OCI-LY7 (cell line): Measurements from ENCODE around the gene PLVAP. TPM values are rescaled to one million over a fixed set of nuclear protein-coding genes. Genes with fewer than 3 reads are reported as not detected.

Source experiments
- BruUV-seq: library from RNA; stranded (reverse); fragments of 400-500 nt; replicated peaks from 2 replicates; lab custom pipeline; 2021; lab: Mats Ljungman, UMichigan
- CTCF ChIA-PET: fragments of 300-600 bp; sonication (Branson Sonifier 250); formaldehyde crosslinking; loops from one replicate; lab custom pipeline; 2022; ENCODE audit warnings: antibody characterized with exemption; ENCODE audit not compliant: unreplicated experiment; lab: Charles Lee
- POLR2A ChIA-PET: fragments of 300-600 bp; sonication (Branson Sonifier 250); formaldehyde crosslinking; loops from one replicate; lab custom pipeline; 2022; ENCODE audit warnings: antibody characterized with exemption; lab: Charles Lee
- DNase-seq: peaks from one replicate; pipeline ENCODE4 v3.0.0-alpha.2; 2015; ENCODE audit warnings: low spot score
- H2AFZ ChIP-seq: fragments of 200-600 bp; sonication (generic), shearing (Covaris generic); 2 replicates; pipeline ENCODE4 v1.6.1; 2014; ENCODE audit warnings: mild to moderate bottlenecking, antibody characterized with exemption, low read length, moderate library complexity
- H3K27ac ChIP-seq: fragments of 200-600 bp; sonication (generic); 2 replicates; pipeline ENCODE4 v1.5.1; 2014; ENCODE audit warnings: mixed run types, low read depth, mild to moderate bottlenecking, moderate library complexity, low read length, inconsistent platforms; ENCODE audit not compliant: poor library complexity, severe bottlenecking
- H3K36me3 ChIP-seq: fragments of 200-600 bp; sonication (generic); 2 replicates; pipeline ENCODE4 v1.6.1; 2014; ENCODE audit warnings: mild to moderate bottlenecking, antibody characterized with exemption, low read length, moderate library complexity, mixed read lengths; ENCODE audit not compliant: insufficient read depth
- H3K4me1 ChIP-seq: fragments of 200-600 bp; sonication (generic); 2 replicates; pipeline ENCODE4 v1.5.1; 2014; ENCODE audit warnings: mild to moderate bottlenecking, low read length; ENCODE audit not compliant: insufficient read depth, poor library complexity, severe bottlenecking
- H3K4me2 ChIP-seq: fragments of 200-600 bp; sonication (generic); 2 replicates; pipeline ENCODE4 v1.6.1; 2014; ENCODE audit warnings: mild to moderate bottlenecking, low read length
- H3K4me3 ChIP-seq: fragments of 200-600 bp; sonication (generic); 2 replicates; pipeline ENCODE4 v1.5.1; 2014; ENCODE audit warnings: mild to moderate bottlenecking, low read depth, low read length; ENCODE audit not compliant: poor library complexity, severe bottlenecking
- H3K79me2 ChIP-seq: fragments of 200-600 bp; sonication (generic); 2 replicates; pipeline ENCODE4 v1.6.1; 2016; ENCODE audit warnings: low read depth, mild to moderate bottlenecking, low read length, moderate library complexity, mixed read lengths; ENCODE audit not compliant: insufficient read depth
- H3K9me2 ChIP-seq: fragments of 200-600 bp; sonication (generic); 2 replicates; pipeline ENCODE4 v1.6.1; 2016; ENCODE audit warnings: mild to moderate bottlenecking, low read length, mixed read lengths; ENCODE audit not compliant: insufficient read depth
- H3K9me3 ChIP-seq: fragments of 200-600 bp; sonication (generic); 2 replicates; pipeline ENCODE4 v1.6.1; 2014; ENCODE audit warnings: mild to moderate bottlenecking, mixed run types, low read length, mixed read lengths
- H4K20me1 ChIP-seq: fragments of 200-600 bp; sonication (generic); 2 replicates; pipeline ENCODE4 v1.6.1; 2014; ENCODE audit warnings: mild to moderate bottlenecking, antibody characterized with exemption, low read length, moderate library complexity, mixed read lengths; ENCODE audit not compliant: insufficient read depth
- EZH2phosphoT487 ChIP-seq: fragments of 200-600 bp; sonication (generic); IDR thresholded peaks from 2 replicates; pipeline ENCODE4 v1.6.1; 2018; ENCODE audit warnings: low read depth, borderline replicate concordance, mild to moderate bottlenecking, mixed run types, antibody characterized with exemption, low read length, moderate library complexity, mixed read lengths
- intact Hi-C: fragments of 100-400 bp; cut with micrococcal nuclease; formaldehyde crosslinking; loops from one replicate; pipeline ENCODE4 v1.10.0; 2022; ENCODE audit not compliant: unreplicated experiment
- total RNA-seq, 2 experiments: library from RNA; depleted of rRNA in 1 of 2; stranded (reverse); fragments of >200 nt in 1 of 2; shearing (Covaris generic) in 1 of 2; gene quantifications; 2 replicates each; pipeline ENCODE4 v1.2.3, GENCODE V29; 2014 to 2022
- TF ChIP-seq, protein P1 (sequence below): fragments of 200-600 bp; sonication (generic); conservative IDR thresholded peaks from 2 replicates; pipeline ENCODE4 v1.5.1; 2014; ENCODE audit warnings: mild to moderate bottlenecking, antibody characterized with exemption, low read length, moderate library complexity, mixed read lengths

PLVAP gene
- total RNA-seq, 2 experiments from 2014 or later = 0.16 to 1.5 TPM

DNA sequence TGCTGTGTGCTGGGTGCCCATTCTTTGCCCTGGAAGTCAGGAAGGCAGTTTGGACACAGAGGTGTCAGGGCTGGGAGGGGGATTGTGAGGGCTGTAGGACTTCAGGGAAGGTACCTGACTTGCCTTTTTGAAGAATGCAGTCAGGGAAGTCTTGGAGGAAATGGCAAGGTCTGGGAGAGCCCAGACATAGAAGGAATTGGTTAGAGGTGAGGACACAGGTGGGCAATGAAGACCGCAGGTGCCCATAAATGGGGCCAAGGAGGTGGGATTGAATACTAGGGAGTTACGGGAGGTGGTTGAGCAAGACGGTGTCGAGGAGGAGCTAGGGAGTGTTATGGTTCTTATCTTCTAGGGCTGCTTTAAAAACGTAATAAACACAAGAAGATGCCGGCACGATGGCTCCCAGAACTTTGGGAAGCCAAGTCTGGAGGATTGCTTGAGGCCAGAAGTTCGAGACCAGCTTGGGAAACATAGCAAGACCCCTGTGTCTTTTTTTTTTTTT is 69.2 kb downstream of the PLVAP start:
- intact Hi-C loops = loop anchor here (5.0 kb wide), 1 partner anchor 444 kb away; the partner anchor contains the start of gene FCHO1
- BruUV-seq = no TSS peak
- Histone ChIP-seq H3K4me2 (peak overlapping the region; percentile 76; the same call in 1 of the 2 replicates), H3K36me3 (peaks cover 13% of the 10 kb centered on the region; the same call in 1 of the 2 replicates), H2AFZ (no peak overlapping the region), H3K4me1 (peaks cover 39% of the 10 kb centered on the region), H3K4me3 (no peak overlapping the region), H4K20me1 (0 out of 2 replicates have a peak, but pooled peaks cover 5% of the 10 kb centered on the region), H3K79me2 (peaks cover 31% of the 10 kb centered on the region), H3K9me2 (no peaks in the 10 kb centered on the region), H3K27ac (peak overlapping the region; percentile 11), H3K9me3 (no peaks in the 10 kb centered on the region)
- DNase-seq = no peak
- ChIA-PET CTCF (no interaction called here), POLR2A (interaction anchor here (1.3 to 2.4 kb wide), 2 partner anchors 9 to 25 kb away, joined by 8 to 15 read pairs; no protein-coding TSS in a partner anchor)
- TF ChIP-seq, protein P1, sequence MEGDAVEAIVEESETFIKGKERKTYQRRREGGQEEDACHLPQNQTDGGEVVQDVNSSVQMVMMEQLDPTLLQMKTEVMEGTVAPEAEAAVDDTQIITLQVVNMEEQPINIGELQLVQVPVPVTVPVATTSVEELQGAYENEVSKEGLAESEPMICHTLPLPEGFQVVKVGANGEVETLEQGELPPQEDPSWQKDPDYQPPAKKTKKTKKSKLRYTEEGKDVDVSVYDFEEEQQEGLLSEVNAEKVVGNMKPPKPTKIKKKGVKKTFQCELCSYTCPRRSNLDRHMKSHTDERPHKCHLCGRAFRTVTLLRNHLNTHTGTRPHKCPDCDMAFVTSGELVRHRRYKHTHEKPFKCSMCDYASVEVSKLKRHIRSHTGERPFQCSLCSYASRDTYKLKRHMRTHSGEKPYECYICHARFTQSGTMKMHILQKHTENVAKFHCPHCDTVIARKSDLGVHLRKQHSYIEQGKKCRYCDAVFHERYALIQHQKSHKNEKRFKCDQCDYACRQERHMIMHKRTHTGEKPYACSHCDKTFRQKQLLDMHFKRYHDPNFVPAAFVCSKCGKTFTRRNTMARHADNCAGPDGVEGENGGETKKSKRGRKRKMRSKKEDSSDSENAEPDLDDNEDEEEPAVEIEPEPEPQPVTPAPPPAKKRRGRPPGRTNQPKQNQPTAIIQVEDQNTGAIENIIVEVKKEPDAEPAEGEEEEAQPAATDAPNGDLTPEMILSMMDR = no peak
- TF ChIP-seq EZH2phosphoT487 = no peak

DNA sequence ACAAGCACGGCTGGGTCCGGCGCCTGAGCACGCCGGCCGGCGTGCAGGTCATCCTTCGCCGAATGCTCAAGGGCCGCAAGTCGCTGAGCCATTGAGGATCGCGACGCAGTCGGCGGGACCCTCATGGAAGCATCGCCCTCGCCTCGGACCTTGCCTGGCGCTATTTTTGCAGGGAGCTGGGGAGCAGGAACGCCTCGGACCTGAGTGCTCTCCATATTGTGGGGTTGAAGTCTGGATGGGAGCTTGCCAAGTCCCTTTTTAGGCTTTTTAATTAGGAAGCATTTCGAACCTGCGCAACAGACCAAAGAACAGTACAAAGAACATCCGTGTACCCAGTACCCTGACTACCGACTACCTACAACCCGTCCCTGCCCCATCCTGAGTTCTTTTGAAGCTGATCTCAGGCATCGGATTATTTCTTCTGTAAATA is 70.8 kb downstream of the PLVAP start:
- H3K36me3 ChIP-seq = 0 out of 2 replicates have a peak, but pooled peaks cover 5% of the 10 kb centered on the region
- no peak for TF ChIP-seq EZH2phosphoT487
- TF ChIP-seq, protein P1 = no peak
- no peaks in the 10 kb centered on the region for H3K9me2 ChIP-seq
- H3K79me2 ChIP-seq = peaks cover 27% of the 10 kb centered on the region
- DNase-seq = peak; percentile 35
- BruUV-seq = TSS peak; percentile 87
- H3K27ac ChIP-seq = peak overlapping the region; percentile 90
- 0 out of 2 replicates have a peak, but pooled peaks cover 5% of the 10 kb centered on the region for H4K20me1 ChIP-seq
- ChIA-PET CTCF (interaction anchor here (0.8 kb wide), 1 partner anchor 26 kb away, joined by 5 read pairs; no protein-coding TSS in a partner anchor), POLR2A (interaction anchor here (0.6 to 0.9 kb wide), 8 partner anchors 13 to 221 kb away, joined by 3 to 6 read pairs (median 4); partner anchors contain the start of gene BABAM1)
- no peaks in the 10 kb centered on the region for H3K9me3 ChIP-seq
- peak overlapping the region; percentile 89 for H3K4me3 ChIP-seq
- H3K4me2 ChIP-seq = peak overlapping the region; percentile 76
- peak overlapping the region; percentile 50 for H2AFZ ChIP-seq
- intact Hi-C loops = loop anchor here (5.0 kb wide), 1 partner anchor 446 kb away; the partner anchor contains the start of gene FCHO1
- H3K4me1 ChIP-seq = peaks cover 51% of the 10 kb centered on the region
